Left hindlimb (tissue), 1 donor: ENCODE measurements around the gene SH3GL2.
"Not testable (repeated sequence)": the region's sequence is repeated elsewhere in the genome, so short reads cannot be mapped to it uniquely, and the experiment has no call there.

Experiments used
- DNase-seq: peaks from one replicate; pipeline ENCODE4 v3.0.0-alpha.2; 2018

The SH3GL2 gene

DNA sequence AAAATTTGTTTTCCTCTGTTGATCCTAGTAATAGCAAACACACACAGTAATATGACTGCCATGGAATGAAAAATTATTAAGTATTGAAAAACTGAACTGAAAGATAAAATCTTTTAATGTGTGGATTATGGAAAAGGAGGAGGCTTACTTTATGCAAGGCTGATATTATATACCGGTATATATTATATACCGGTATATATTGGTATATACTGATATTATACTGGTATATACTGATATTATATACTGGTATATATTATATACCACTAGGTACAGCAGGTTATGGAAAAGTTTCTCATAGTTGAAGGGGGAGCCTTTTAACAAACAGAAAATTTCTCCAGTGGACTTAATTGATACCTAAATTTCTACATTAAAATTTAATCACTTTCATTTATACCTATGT, 181.4 kb downstream of the SH3GL2 start:
- no peak for DNase-seq

DNA sequence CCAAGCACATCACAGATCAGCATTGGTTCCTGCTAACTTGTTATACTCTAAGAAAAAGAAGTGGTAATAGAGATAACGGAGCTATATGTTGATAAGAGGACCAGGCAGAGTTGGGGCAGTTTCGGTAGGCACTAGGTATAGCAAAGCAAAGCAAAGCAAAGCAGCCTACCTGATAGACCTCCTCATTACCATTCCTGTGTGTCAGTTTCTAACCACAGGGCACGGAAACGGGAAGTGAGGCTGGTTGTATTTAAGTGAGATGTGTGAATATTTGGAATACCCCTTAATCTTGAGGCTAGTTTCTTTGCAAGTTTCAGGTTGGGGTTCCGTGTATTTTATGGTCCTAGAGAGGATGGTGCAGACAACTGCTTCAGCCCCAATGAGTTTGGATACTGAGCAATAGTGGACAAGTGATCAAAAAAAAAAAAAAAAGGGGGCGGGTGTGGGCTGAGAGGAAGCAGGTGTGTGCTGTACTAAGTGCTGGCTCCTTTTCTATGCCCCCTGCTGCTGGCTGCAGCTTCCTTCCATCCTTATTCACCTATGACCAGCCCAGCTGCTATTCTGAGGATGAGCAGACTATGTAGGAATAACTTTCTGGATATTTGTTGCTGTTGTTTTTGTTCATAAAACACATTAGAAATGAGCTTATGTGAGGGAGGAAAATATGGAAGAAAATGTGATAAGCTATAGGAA, 183.3 kb downstream of the SH3GL2 start:
- no peak for DNase-seq

DNA sequence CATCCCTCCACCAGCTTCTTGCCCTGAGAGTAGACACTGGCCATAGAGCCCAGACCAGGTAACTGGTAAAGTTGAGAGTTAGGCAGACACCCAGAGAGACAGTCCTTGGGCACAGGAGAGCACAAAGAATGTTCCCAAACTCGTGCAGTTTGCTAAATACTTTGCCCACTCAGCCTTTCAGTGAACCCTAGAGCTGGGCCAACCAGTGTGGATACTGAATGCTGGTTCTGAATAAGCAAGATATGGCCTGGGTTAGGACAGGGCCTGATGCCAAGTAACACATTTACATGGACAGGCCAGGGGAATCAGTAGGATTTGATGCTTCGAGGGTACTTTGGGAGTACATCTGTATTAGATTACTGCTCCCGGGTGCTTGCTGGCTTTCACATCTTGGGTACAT, 185.4 kb downstream of the SH3GL2 start:
- DNase-seq: no peak

DNA sequence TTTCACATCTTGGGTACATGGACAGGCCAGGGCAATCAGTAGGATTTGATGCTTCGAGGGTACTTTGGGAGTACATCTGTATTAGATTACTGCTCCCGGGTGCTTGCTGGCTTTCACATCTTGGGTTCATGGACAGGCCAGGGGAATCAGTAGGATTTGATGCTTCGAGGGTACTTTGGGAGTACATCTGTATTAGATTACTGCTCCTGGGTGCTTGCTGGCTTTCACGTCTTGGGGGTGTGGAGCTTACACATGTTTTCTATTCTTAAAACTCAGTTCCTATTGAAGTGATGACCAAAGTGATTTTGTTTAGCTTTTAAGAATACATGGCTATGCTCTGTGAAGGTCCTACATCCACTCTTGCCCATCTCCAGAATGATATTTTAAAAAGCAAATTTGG, 186.3 kb downstream of the SH3GL2 start:
- not testable (repeated sequence) for DNase-seq

DNA sequence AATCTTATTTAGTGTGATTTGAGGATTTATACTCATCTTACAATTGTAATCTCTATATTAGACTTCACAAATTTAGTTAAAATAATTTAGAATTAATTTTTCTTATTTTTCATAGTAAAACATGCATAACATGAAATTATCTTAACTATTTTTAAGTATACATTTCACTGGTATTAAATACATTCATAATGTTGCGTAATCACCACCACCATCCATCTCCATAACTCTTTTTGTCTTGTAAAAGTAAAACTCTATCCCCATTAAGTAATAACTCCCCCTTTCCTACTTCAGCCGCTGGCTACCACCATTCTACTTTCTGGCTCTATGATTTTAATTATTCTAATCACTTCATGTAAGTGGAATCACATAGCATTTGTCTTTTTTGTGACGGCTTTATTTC, 193.4 kb downstream of the SH3GL2 start:
- DNase-seq: no peak

DNA sequence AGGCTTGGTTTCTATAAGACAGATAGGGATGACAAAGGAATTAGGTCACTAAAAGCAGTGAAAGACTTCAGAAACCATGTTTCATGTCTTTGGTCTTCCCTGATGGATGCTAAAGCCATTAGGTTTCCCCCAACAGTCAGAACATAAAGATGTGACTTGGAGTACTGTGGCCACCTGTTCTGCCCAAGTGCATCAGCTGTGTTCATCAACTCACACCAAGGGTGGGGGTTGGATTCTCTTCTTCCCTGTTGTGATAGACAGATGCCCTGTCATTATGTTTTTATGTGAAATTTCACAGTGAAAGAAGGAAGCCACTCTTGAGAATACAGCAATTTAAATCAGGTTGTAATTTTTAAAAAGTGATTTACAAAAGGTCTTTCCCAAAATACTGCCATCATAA, 196.8 kb downstream of the SH3GL2 start:
- DNase-seq: no peak

DNA sequence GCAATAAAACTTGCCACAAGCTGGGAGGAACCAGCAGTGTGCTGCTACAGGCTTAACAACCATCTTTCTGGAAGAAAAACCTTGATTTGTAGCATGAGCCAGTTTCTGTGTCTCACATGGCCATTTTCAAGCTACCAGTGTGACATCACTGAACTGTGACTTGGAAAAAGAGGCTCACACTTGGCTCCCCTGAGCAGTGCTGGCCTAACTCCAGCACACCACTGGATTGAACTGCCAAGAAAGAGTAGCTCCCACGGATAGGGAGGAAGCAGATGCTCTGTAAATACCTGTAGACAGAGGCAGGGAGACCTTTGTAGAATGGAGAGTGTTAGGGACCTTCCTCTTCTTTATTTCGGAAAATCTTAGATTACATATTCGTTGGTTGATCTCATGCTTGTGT, 197.9 kb downstream of the SH3GL2 start:
- DNase-seq: peak; percentile 45

DNA sequence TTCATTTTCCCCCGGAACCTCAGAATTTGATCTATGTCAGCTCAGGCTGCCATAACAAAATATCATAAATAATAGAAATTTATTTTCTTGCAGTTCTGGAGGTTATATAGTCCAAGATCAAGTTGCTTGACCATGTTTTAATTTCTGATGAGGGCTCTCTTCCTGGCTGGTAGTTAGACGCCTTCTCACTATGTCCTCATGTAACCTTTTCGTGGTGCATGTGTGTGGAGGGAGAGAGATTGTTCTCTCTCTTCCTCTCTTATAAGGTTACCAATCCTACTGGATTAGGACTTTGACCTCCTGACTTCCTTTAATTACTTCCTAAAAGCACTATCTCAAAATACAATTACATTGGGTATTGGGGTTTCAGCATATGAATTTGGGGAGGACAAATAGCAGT, 198.6 kb downstream of the SH3GL2 start:
- no peak for DNase-seq

DNA sequence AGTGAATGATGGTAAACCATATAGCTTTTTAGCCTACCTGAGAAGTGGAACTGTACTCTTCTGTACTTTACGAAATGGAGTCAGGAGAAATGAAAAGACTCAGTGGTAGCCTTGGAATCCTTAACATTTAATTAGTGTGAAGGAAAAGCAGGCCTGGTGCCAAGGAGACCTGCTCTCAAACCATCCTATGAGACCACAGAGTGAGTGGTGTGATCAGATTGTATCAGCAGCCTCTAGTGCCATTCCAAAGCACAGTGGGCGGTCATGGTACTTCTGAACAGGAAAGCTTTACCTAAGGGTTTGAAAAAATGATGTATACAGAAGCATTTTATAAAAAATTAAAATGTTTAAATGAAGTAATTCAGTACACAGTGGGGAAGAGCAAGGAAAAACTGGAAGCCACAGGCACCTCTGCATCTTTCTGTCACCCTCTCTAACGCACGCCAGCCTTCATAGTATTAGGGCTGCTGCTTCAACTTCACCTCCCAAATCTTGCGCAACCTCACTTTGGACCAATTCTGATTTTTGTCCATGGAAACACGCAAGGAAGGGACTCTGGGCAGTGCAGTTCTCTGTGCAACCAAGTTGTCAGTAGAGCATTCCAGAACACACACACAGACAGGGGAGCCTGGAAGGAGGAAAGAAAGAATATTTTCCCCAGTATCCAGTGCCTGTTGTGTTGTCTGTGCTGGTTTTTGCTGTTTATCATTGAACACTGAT, 203.7 kb downstream of the SH3GL2 start:
- DNase-seq: no peak

DNA sequence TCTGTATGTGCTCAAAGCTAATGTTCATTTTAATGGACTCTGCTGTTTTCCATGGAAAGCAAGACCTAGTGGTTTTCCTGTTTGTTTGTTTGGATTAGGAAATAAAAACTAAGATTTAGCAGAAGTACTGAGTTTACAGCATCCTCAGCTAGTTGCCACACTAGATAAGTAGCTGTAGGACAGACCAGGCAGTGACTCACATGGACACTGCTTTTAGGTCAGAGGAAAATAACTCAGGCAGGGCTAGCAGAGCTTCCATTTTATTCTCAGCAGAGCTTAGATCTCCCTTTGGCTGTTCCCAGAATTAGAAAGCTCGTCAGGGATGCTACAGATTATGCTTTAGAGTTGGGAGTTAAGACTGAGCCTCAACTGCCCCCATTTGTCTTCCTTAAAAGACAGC, 204.4 kb downstream of the SH3GL2 start:
- no peak for DNase-seq

DNA sequence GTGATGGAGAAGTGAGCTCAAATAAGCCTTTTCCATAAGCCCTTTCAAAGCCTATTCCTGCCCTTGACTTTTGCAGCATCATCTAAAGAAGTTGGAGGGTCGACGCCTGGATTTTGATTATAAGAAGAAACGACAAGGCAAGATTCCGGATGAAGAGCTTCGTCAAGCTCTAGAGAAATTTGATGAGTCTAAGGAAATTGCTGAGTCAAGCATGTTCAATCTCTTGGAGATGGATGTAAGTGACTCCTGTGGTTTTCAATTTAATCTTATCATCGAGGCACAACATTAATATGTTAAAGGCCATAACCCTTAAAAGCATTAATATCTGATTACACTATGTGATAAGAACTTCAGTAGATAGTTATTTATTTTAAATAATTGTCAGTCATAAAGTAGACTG, 210.4 kb downstream of the SH3GL2 start:
- DNase-seq: no peak

DNA sequence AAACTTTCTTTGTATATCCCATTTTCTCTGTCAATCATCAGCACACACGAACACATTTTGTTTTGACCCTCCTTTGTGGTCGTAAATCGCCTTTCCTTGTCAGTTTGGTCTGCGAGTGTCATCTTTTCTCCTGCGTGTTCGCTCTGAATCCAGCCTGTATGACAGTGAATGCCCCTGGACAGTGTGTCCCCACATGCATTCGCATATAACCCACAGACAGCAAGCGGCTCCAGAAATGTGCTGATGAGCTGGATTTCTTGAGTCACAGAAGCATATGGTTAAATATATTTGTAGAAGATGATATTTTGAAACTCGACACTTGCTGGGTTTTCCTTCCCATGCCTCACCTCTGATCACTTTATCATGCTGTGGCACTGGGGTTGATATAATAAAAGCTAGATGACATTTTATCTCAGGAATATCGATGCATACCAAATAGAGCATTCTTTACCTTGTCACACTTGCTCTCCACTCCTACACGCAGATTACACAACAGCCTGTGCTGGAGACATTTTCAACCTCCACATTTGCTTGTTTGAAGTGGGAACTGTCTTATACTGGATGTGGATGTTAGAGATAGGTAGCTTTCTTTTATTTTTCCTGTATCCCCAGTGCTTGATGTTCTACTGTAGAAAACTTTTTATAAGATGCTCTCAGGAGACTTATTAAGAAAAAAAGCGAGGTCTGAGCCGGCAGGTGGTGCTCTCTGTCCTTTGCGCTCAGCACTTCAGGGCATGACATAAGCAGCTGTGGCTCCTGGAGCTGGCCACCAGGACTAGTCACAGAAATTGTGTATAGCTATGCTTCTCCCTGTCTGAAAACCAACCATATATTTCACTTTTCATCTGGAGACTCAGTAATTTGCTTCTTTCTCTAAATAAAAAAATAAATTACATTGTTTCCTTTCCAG, 215.1 kb downstream of the SH3GL2 start:
- no peak for DNase-seq

DNA sequence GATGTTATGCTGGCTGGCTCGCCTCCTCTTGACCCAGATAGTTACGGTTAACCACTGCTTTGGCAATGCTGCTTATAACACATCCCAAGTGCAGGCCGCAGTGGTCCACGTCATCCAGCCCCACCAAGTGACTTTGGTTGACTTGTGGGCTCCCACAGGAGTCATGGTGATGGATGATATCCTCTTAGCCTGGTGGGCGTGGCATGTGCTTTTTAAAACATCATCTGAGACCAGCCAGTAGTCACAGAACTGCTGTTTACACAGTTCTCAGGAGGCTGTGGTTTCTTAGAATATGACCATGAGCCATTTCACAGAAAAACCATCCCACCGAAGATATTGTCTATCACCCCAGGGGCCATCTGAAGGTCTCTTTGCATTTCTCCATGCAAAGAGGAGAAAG, 216.9 kb downstream of the SH3GL2 start:
- DNase-seq: peak; percentile 78

DNA sequence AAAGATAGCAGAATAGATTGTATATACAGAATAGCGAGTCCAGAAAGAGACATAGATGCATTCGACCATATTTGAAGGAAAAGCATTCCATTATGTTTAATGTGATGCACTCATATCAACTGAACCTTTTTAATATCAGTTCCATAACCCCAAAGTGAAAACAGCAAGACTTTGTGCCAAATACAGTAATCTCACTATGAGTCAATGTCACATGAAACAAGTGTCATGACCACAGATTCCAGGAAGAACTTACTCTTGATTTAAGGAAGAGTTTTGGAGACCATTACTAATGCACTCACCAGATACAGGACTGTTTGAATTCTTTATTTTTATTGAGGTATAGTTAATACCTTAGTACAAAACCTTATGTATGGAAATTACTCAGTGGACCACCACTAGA, 220.5 kb downstream of the SH3GL2 start:
- no peak for DNase-seq

DNA sequence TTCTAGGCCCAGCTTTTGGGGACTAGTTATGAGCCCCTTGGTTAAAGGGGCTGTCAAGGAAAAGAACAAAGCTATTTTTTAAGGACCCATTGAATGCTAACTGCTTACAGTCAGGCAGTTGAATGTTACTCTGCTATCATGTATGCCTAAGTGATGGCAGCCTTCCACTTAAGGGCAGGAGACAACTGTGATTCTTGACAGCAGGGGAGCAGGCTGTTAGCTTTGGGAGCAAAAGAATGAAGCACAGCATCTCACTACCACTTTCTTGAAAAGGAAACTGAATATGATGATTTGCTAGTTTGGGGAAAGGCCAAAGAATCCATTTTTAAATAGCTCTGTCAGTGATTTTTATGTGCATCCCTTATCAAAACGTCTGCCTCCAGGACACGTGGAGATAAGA, 221.6 kb downstream of the SH3GL2 start:
- no peak for DNase-seq

DNA sequence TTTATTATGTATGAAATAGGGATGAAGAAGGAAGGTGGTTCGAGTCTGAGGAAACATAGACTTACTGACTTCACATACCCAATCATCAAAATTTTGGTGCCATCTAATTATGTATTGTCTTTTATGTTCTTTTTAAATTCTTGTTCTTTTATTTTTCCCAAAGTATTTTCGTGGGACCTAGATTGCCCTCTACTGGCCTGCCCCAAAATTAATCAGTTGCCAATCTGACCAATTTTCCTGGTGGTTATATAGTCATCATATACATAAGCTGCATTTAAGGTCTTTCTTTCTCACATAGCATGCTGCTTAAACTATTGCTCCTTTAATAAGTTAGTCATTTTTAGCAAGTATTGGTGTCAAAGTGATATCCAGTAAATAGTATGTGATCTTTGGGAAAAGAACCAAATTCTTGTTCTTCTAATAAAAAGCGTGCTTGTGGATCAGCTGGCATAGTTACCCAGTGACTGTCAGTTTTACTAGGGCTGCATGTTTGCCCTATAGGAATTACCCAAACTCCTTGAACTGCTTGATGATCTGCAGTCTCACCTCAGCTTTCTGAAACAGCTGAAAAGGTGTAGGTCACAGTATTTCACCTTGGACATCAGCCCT, 223.5 kb downstream of the SH3GL2 start:
- no peak for DNase-seq

DNA sequence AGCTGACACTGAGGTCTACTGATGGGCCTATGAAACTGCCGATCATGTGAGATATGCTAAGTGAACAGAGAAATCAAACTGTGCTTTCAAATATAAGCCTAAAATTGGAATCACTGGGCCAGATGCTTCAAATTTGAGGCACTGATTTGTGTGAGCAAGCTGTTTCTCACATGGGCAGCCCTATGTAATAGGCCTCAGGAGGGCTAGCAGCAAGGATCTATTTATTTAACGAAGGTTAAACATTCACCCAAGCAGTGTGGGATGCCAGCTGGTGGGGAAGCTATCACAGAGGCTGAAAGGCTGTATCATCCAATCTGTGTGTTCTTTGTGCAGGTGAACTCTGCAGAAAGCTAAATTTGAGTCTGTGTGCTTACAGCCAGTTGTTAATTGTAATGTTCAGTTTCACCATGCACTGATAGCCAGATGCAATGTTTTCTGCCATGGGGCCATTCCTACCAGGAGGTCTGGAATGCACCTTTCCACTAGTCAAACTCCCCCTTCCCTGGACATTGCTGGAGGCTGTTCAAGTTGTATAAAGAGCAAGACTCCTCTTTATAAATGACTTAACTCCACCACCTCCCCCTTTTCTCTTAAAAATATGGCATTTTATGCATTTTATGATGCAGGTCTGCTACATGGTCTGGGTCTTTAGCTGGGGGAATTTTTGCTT, 228.9 kb downstream of the SH3GL2 start:
- no peak for DNase-seq

DNA sequence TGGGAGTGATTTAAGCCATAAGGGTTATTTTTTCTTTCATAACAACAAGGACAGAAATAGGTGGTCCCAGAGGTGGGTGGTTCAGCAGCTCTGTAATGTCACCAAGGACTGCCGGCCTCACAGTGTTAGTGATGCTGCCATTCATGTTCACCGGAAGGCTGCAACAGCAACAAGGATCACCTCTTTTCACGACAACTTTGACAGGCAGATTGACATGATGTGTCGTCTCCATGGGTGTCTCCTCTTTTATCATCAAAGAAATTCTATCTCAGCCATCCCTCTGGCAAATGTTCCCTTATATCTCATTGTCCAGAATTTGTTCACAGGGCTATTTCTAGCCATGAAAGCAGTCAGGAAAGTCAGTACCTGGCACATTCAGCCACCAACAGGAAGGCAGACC, 231.5 kb downstream of the SH3GL2 start:
- DNase-seq: no peak

DNA sequence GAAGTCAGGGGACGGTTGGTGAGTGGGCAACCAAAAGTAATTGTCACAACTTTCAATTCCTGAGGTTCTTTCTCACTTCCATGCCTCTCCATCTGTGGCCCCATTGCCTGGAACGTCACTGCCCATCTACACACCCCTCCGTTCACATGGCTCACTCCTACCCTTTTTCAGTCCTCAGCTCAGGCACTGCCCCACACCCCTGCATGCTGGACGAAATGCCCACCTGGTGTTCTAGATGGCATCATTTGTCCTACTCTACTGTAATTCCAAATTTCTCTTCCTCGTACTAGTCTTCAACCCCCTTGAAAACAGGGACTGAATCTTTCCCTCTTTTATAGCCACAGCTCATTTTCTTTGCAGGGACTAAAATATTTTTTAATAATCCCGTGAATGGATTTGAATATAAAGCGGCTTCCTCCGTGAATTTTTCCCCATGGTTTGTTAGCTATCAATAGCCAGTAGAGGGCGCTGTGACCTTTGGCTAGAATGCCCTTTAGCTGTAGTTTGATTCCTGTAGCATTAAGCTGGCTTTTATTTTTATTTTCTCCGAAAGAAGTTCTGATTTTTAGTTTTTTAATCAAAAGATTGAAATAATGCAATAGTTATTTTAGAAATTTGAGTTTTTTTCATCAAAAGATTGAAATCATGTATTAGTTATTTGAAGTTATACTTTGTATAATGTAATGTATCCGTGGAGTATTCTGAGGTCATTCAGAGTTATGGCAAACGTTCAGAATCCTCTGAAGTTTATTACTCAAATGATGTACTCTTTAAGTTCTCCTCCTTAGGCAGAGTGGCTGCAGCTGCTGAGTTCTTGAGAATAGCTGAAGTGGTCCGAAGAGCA, 232.1 kb downstream of the SH3GL2 start:
- peak; percentile 52 for DNase-seq

DNA sequence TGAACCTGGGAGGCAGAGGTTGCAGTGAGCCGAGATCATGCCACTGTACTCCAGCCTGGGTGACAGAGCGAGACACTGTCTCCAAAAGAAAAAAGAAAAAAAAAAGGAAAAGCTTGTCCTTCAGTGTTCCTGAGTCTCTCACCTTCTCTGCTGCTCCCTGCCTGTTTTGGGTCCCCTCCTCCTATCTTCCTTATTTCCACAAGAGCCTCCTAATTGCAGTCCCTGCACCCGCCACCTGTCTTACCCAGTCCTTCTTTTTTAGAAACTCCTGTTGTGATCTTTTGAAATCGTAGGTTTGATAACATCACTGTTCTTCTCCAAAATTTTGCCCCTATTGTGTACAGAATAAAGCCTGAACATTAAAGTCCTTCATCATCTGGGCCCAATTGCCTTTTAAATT, 234.9 kb downstream of the SH3GL2 start:
- DNase-seq: no peak

DNA sequence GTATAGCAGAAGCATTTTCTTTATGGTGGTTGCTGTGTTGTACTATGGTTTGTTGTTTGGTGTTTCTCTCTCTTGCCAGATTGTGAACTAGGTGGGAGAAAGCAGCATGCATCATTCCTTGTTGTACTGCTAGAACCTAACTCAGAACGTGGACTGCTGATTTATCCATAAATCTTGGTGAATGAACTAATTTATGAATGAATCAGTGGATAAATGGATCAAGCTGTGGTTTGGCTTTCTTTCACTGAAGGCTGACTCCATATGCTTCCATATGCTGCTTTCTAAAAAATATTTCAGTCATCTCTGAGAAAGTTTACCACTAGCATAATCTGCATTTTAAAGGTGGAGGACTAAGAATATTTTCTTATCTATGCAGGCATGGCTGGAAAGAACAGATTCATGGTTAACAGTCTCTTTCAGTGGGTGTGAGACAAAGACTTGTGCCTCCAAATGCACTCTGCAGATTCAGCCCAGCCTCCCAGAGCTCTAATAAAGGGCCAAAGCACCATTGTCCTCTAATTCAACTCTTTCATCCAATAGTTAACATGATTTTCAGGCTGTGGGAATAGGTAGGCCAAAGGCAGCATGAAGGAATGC, 237.7 kb downstream of the SH3GL2 start:
- no peak for DNase-seq
